ENCODE data around the gene MTCL1.

MTCL1 gene

DNA sequence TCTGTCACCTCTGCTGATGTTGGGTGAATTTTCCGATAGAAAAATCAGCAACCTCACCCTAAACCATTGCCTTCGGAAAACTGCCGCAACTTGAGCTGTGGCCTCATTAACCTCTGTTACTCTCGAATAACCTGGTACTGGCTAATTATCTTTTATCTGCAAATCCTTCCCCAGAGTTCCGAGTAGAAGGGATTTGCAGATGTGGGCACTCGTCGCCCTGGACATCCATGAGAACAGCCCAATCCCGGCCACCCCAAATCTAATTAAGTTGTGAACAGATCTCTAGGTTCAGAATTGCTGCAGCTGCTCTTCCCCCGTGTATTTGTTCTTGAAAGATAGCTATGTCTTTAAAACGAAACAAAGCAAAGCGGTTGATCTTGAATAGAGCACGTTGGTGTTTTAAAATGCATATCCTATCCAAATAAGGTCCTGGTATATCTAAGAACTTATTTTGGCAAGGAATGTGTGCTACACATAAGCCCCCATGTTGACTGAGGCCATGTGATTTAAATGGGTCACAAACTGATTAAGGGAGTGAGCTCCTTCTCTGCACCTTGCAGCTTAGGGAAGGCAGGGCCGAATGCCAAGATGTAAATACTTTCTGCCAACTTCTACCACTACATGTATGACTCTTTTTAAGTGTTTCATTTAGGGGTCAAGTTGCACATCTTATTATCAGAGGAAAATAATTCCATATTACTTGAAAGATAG is 88.2 kb downstream of the MTCL1 start:
- DNase-seq (ENCODE audit: low read depth), result no peak

DNA sequence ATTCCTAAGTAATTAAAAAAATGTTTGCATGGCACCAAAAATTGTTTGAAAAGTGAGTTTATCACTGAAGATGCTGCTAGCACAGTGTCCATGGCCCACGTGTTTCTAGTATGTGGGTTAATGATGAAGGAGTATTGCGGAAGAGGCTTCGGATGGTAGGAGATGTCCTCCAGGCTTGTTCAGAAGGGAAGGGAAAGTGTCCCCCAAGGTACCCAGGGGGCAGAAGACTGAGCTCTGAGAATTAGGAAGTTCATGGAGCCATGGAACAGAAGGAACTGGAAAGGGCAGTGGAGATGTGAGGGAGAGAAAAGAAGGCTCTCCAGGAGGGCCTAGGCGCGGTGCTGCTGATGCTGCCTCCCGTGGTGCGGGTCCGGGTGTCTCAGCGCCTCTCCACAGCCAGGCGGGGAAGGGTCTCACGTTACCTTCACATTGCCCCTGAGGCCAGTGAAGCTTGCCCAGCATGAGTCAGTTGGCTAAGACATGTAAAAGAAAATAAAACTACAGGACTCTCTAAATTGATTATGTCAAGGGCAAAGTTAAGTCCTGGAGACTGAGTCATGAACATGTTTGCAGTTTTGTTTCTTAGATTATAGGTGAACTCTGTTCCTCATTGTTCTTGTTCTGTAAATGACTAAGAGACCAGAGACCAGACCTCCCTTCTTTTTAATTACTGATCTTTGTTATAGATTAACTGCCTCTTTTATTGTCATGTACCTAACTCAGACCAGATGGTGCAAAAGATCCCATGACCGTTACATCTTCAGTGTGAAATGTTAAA is 89.0 kb downstream of the MTCL1 start:
- DNase-seq (ENCODE audit: low read depth), result no peak

DNA sequence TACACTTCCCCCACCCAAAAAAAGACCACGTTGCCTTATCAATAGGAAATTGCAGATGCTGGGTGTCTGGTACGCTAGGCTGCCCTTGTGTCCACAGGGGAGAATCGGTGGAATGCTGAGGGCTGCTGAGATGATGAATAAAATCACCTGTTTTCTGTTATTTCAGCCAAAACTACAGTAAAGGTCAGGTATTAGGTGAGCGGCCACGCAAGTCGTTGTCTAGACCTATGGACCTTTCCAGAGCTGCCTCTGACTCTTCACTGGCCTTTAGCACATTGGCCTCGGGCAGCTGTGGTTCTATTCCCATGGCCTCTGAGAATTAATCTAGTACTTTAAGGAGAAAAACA is 89.6 kb downstream of the MTCL1 start:
- DNase-seq (ENCODE audit: low read depth), result no peak

DNA sequence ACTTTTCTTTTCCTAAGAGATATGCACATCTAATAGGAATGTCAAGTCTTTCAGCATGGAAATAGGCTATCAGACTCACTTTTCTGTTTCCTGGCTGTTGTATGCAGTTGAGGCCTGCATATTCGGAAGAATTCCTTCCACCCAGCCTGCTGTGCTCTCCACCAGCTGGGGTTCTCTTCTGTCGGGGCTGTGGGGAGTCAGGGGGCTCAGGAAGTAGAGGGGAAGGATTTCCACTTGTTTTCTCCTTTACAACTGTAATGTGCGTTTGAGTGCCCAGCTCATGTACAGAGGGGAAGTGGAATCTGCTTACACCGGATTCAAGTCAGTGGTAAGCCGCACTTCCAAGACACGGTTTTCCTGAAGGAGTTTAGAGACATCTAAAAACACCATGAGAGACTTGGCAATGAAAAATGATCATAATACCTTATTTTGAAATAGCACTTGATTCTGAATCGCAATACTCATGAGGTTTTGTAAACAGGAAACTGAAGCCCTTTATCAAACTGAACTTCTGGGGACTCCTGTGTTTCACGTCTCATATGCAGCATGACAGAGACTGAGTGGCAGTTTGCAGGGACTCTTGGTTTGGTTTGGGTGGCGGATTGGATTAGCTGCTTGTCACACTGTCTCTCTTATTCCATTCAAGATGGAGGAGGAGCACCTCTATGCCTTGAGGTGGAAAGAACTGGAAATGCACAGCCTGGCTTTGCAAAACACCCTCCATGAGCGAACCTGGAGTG is 90.4 kb downstream of the MTCL1 start:
- DNase-seq (ENCODE audit: low read depth), result no peak

DNA sequence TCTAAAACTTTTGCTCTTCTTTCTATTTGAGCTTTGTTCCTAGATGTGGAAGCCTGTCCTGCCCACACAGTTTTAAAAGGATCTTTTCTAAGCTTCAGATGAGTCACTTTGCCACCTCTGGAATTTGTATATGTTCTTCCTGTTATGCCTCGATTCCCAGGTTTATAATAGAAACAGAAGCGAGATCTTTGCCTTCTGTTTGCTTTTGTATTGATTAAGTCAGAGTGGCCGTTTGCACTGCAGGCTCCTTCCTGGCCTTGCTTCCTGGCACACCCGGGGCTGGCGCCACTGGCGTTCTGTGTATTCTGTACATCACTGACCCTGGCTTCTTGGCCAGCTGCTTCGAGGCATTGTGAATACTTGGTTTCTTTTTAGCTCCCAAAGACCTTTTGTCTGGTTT is 91.8 kb downstream of the MTCL1 start:
- DNase-seq (ENCODE audit: low read depth), result no peak

DNA sequence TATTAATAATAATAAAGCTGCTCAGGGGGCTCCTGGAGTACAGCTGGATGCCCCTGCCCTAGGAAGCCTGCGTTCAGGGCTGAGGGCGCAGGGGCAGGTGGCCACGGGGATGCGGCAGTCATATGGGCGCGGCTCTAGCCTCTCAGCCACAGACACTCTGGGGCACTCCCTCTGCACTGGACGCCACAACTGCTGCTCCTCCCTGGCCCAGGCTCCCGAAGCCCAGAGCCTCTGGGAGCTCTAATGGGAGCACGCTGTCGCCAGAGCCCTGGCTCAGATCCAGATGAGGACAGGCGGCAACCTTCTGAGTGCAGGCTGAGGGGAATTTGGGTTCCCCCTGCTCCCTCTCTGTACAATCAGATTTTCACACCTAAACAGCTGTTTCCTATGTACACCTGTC is 93.6 kb downstream of the MTCL1 start:
- DNase-seq (ENCODE audit: low read depth), result no peak

DNA sequence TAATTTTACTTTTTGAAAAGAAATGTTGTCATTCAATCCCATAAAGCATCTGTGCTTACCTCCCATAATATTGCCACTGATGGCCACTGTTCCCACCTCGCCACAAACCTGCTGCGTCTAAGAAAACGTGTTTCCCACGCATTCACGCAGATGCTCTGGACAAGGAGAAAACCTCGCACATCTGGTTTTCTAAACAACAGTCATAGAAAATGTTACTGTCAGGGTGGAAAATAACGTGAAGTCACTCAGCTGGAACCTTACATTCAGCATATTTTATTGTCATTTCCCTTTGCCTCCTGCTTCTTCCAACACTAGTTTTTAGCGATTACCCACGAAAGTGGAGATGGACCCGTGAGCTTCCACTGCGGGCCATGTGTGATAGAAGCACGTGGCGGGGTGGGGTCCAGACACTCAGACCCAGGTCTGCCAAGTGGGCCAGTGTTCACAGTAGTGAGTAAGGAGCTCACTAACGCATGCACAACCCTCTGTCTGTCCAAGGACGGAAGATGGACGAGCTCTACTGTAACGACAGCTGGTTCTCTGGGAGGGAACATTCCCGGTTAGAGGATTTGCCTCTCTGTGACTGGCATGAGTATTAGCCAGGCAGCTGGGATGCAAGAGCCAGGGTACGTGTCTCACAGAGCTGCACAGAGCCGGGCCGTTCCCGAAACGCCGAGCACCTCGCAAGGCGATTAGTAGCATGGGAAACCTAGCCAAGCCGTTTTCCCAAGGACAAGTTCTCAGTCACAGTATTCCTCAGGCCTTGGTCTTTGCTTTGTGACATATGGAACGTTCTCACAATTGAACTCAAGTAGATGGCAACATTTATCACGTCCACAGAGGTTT is 94.5 kb downstream of the MTCL1 start:
- no peak for DNase-seq (ENCODE audit: low read depth)

DNA sequence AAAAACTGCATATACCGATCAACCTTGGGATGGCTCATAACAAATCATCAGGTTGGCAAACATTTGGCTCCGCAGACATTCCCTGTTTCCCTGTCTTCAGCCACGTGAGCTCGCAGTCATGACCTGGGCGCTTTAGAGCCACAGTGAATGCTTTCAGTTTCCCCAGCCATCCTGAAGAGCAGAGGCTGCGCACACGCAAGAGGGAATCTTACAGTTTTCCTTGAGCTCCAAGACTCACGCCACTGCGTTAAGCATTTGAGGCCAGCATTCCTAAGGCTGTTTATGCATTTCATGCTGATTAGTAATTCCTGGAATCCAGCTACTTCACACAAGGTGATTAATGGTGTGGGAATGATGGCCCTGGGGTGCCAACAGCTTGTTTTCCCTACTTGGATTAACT is 95.1 kb downstream of the MTCL1 start:
- no peak for DNase-seq (ENCODE audit: low read depth)

DNA sequence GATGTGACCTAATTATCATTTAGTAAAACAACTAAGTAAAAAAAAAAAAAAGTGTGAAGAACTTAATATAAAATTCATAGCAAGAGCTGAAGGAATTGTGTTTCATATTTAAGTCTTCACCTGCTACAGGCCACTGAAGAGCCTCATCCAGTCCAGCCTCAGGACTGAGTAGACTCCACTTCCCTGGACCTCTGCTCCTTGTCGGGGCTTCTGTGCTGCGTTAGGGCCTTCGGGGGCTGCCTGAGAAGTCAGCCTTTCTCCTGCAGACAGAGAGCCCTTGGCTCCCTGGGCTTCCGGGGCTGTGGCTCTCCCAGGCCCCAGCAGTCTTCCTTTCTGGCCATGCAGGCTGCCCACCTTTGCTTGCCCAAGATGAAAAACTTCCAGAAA is 95.5 kb downstream of the MTCL1 start:
- DNase-seq (ENCODE audit: low read depth), result no peak

DNA sequence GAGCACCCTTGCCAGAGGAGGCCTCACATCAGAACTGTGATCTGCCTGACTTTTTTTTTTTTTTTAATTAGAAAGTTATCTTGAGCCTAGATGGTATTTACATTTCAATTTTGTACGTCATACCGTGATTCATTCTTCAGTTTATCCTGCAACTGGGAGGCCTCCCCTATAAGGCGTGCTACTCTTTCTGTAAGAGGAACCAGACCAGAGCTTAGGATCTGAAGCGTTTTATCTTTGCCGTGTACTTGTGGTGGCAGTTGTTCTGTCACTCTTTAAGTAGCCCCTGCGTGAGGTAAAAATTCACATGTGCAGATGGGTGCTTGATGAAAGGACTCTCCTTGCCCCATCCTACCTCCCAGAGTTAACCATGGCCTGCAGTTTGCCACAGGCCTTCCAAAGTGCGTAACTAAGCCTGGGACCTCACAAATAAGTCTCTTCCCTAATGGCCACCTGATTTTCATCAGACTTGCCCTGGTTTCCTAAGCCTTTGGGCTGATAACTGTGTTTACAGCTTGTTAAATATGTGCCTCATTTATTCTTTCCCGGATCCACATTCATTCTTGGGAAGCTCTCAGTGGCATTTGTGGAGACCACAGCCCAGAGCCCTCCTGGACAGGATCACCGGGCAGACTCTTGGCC is 96.0 kb downstream of the MTCL1 start:
- no peak for DNase-seq (ENCODE audit: low read depth)

DNA sequence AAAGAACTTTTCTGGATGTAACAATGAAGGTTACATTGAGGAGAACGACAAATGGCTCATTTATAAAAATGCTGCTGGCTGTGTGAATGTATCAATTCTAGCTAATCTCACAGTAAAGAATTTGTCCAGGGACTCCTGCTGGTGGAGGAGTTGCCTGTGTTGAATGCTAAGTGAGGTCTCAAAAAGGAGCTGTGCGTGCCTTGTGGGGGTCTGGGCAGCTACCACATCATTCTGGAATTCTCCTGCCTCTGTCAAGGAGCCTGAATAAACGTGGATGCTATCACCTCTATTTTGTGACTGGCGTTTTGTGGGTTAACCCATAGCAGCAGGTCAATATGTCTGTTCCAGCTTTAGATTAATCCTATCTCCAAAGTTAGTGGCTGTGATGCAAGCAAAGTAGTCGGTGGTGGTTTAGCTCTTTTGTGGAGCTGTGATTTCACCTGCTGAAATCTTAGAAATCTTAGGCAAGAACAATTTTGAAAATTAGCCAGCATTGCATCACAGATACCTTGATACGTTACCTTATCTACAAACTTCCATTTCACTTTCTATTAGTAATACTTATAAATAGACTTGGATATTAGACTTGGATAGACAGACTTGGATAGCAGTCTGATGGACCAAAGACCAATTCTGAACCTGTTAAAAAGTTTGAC is 96.8 kb downstream of the MTCL1 start:
- no peak for DNase-seq (ENCODE audit: low read depth)

DNA sequence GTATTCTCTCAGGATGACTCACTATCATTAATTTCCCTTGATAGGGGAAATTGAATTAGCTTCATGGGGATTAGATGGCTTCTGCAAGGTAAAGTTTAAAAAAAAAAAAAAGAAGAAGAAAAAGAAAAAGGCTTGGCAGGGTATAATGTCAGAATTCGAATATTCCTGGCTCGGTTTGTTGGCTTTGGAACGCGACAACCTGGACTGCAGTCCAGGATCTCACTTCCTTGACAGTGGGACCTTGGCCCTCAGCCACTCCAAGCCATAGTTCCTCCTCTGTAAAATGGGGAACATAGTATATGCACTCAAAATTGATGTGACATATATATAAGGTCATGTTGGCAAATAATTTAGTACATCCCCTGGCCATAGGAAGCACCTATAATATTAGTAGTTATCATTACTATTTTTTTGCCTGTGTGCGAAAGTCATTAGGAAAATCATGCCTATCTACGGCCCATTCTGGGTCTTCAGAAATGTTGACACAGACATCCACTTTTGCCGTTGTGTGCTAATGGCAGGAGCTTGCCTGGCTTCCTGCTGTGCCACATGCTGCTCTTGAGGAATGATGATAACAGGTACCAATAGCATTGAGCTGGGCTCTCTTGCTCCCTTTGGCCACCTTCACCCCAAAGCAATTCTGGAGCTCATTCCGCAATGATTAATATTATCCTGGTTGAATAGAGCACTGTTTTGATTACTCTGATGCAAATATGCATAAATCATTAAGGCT is 97.9 kb downstream of the MTCL1 start:
- DNase-seq (ENCODE audit: low read depth), result no peak

DNA sequence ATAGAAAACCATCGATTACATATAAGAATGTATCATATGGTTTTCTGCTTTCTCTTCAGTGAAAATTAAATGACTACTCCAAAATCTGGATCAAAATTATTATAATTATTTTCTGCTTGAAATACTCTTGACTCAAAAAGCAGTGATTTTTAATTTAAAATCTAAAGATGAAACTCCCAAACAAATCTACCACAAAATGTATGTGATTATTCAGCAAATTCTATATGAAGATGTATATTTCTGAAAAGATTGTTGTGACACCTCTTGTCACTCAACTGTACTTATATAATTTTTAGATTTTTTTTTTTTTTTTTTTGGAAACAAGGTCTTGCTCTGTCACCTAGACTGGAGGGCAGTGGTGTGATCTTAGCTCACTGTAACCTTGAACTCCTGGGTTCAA is 98.6 kb downstream of the MTCL1 start:
- no peak for DNase-seq (ENCODE audit: low read depth)

DNA sequence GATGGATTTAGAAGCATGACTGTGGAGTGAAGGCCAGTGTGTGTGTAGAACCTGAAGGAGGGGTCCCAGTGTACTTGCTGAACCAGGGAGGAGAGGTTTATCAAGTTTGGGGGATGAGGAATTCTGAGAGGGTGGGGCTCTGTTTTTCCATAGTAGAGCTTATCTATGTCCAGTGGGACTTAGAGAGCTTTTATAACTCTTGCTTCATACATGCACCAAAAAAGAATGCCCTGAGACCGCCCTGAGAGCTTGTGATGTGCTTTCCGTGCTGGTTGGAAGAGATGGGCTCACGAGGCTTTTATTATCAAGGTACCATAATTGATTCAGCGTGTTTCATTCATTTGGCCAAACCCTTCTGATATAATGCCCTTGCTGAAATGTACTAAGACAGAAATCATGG is 100.2 kb downstream of the MTCL1 start:
- DNase-seq (ENCODE audit: low read depth), result no peak

DNA sequence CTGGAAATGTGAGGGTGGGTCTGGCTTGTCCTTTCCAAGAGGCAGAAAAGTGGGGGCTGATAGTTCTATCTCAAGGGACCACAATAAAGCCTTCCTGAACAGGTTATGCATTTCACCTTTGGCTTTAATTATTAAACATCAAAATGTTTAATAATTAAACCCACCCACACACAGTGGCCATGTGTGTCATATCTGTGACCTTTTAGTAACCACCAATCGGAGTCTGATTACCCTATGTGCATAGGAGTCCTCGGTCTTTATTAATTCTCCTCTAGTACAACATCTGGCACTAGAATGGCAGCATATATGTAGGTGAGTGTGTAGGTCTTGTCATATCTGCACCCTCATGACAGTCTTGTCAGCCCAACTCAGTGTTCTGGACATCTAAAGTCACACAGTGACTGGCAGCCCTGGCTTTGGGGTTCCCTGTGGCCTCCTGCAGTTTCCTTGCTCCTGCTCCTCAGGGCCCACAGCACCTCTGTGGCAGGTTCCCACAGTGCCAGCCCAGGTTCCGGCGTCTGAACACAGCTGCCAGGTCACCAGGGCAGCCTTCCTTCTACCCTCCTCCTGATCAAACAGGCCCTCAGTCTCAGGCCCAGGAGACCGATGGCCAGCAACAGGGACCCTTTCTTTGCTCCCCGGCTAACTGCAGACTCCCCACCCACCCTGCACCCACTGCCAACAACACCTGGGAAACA is 100.9 kb downstream of the MTCL1 start:
- no peak for DNase-seq (ENCODE audit: low read depth)

DNA sequence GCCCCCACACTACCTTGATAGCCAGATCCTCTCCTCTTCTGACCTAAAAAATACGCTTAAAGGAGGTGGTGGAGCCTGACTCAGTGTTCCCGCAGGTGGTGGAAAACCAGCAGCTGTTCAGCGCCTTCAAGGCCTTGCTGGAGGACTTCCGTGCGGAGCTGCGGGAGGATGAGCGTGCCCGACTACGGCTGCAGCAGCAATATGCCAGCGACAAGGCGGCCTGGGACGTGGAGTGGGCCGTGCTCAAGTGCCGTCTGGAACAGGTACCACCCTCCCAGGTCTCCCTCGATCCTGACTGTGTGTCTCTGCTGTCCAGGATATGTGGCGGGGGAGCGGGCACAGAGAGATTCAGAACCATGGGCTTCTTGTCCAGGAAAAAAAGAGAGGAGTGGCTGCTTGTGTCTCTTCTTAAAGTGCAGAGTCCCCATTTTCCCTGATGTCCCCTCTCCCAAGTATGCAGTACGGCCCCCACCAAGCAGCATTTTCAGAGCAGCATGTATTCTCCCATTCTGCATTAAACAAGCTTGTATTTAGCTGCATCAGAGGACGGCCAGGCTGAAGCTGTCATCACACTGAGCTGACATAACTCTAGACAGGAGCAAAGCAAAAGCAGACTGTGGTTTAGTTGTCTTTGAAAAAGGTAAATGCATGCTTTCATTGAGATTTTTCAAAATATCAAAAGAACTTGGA is 101.6 kb downstream of the MTCL1 start:
- DNase-seq (ENCODE audit: low read depth), result no peak

DNA sequence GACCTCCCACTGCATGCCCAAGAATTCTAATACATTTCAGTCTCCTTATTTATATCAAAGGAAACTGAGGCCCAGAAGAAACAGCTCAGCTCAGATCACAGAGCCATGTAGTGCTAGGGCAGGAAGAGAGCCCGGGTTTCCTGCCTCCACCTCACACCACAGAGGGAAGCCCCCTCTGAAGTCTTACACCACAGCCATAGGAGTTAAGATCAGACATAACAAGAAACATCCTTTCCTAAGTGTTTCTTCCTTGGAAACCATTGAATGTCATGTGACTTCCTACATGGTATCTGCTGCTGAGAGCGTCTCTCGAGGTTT is 102.1 kb downstream of the MTCL1 start:
- DNase-seq (ENCODE audit: low read depth), result no peak

DNA sequence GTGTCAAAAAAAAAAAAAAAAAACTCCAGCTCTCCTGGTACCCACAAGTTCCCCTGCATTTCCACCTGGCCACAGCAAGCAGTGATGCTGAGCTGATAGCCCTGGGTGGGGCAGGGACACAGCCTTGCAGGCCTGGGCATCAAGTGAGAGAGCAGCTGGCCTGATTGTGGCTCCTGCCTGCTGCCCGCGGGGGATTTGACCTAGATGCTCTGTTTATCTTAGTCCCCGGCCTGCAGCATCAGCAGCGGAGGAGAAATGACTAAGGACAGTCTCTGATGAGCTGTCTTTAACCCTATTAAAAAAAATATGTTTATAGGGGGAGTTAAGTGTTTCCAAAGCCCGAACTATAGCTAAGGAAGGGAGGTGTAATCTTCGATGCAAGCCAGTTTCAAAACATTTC is 102.6 kb downstream of the MTCL1 start:
- no peak for DNase-seq (ENCODE audit: low read depth)

DNA sequence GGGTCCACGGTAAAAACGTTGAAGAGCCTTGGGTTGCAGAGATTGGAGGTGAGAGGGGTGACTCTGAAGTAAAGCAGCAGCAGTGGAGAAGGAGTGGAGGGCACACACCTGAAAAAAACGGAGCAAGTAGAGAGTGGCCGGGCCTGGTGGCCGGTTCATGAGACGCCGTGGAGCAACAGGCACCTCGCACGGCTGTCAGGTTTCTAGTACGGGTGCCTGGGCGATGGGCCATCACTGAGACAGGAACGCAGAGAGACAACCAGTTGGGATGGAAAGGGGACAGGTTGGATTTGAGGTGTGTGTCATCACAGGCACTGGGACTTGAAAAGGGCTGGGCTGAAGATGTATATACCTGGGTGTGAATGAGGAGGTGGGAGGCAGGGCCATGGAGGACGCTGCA is 104.2 kb downstream of the MTCL1 start:
- DNase-seq (ENCODE audit: low read depth), result no peak

DNA sequence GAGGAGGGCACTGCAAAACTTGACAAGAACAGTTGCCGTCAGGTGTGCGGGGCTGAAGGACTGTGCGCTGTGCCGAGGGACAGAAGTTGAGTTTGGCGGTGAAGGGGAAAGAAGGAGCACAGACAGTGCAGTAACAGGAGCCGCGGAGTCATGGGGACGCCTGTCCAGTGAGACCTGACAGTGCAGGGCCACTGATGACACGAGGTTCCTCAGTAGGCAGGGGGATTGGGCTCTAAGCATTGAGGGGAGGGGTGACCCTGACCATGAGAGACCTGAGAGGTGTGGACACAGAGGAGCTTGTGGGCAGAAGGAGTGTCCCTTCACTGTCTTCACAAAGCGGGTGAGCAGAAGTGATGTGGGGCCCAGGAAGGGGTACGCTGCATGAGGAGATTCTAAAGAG is 104.8 kb downstream of the MTCL1 start:
- DNase-seq (ENCODE audit: low read depth), result no peak

Data from stimulated activated CD8-positive, alpha-beta memory T cell treated with anti-CD3 and anti-CD28 coated beads, Interleukin-4, amount 100 ng/mL, for 24 hours (primary cell).